ENCODE results near the gene SLC25A42.

- TF ChIP-seq POLR2A (IDR thresholded peaks at IDR 0.05; ENCODE audit: low read depth, low read length) (no peak), SPI1 (IDR thresholded peaks at IDR 0.05; ENCODE audit: low read depth, low read length) (no peak), TAF1 (IDR thresholded peaks at IDR 0.05; ENCODE audit: low read depth, low read length) (no peak)
These were observed 36.6 kb upstream of the SLC25A42 start for GRCh38 chr19:19027228-19027627.

All from GM12891 (cell line).